ENCODE data around the gene ZCCHC24.
A peak's percentile ranks its signal among the peaks of the same experiment; 100 is the strongest.

The ZCCHC24 gene

GRCh38 chr10:79431428-79431827 lies 14.0 kb downstream of the ZCCHC24 start:
- no peak for DNase-seq (ENCODE audit: low read depth in 2 of 2)

GRCh38 chr10:79430936-79431335 lies 14.5 kb downstream of the ZCCHC24 start:
- no peak for DNase-seq (ENCODE audit: low read depth in 2 of 2)

- no peak for DNase-seq (ENCODE audit: low read depth in 2 of 2)
These were observed 15.0 kb downstream of the ZCCHC24 start for GRCh38 chr10:79430325-79430905.

GRCh38 chr10:79429751-79430150 lies 15.7 kb downstream of the ZCCHC24 start:
- no peak for DNase-seq (ENCODE audit: low read depth in 2 of 2)

- no peak for DNase-seq (ENCODE audit: low read depth in 2 of 2)
These were observed 17.5 kb downstream of the ZCCHC24 start for GRCh38 chr10:79427965-79428364.

GRCh38 chr10:79425074-79425532 lies 20.3 kb downstream of the ZCCHC24 start:
- no peak for DNase-seq (ENCODE audit: low read depth in 2 of 2)

- no peak for DNase-seq (ENCODE audit: low read depth in 2 of 2)
These were observed 21.0 kb downstream of the ZCCHC24 start for GRCh38 chr10:79424221-79425073.

GRCh38 chr10:79422178-79422892 lies 23.1 kb downstream of the ZCCHC24 start:
- no peak for DNase-seq (ENCODE audit: low read depth in 2 of 2)

GRCh38 chr10:79420974-79421688 lies 24.3 kb downstream of the ZCCHC24 start:
- DNase-seq (ENCODE audit: low read depth in 2 of 2), result no peak

- DNase-seq (ENCODE audit: low read depth in 2 of 2), result no peak
These were observed 26.4 kb downstream of the ZCCHC24 start for GRCh38 chr10:79418886-79419595.

GRCh38 chr10:79418274-79418673 lies 27.1 kb downstream of the ZCCHC24 start:
- DNase-seq (ENCODE audit: low read depth in 2 of 2), result no peak

- DNase-seq (ENCODE audit: low read depth in 2 of 2), result no peak
These were observed 27.7 kb downstream of the ZCCHC24 start for GRCh38 chr10:79417731-79418130.

- DNase-seq (ENCODE audit: low read depth in 2 of 2), result no peak
These were observed 28.2 kb downstream of the ZCCHC24 start for GRCh38 chr10:79417266-79417665.

GRCh38 chr10:79416578-79417255 lies 28.7 kb downstream of the ZCCHC24 start:
- no peak for DNase-seq (ENCODE audit: low read depth in 2 of 2)

GRCh38 chr10:79415736-79416577 lies 29.5 kb downstream of the ZCCHC24 start:
- DNase-seq (ENCODE audit: low read depth in 2 of 2), result no peak

GRCh38 chr10:79414714-79415113 lies 30.7 kb downstream of the ZCCHC24 start:
- DNase-seq (ENCODE audit: low read depth in 2 of 2), result no peak

- peak in 1 of 2 donors; percentile 5 for DNase-seq (ENCODE audit: low read depth in 2 of 2)
These were observed 32.2 kb downstream of the ZCCHC24 start for GRCh38 chr10:79413196-79413595.

- DNase-seq (ENCODE audit: low read depth in 2 of 2), result no peak
These were observed 32.9 kb downstream of the ZCCHC24 start for GRCh38 chr10:79412516-79412915.

GRCh38 chr10:79411546-79412495 lies 33.6 kb downstream of the ZCCHC24 start:
- DNase-seq (ENCODE audit: low read depth in 2 of 2), result no peak
